ENCODE measurements around the gene MVP. TPM values are rescaled to one million over a fixed set of nuclear protein-coding genes. Genes with fewer than 3 reads are reported as not detected.

MVP gene
- total RNA-seq, 4 donors from 2014 or later, result 113 to 247 (median 177) TPM

DNA sequence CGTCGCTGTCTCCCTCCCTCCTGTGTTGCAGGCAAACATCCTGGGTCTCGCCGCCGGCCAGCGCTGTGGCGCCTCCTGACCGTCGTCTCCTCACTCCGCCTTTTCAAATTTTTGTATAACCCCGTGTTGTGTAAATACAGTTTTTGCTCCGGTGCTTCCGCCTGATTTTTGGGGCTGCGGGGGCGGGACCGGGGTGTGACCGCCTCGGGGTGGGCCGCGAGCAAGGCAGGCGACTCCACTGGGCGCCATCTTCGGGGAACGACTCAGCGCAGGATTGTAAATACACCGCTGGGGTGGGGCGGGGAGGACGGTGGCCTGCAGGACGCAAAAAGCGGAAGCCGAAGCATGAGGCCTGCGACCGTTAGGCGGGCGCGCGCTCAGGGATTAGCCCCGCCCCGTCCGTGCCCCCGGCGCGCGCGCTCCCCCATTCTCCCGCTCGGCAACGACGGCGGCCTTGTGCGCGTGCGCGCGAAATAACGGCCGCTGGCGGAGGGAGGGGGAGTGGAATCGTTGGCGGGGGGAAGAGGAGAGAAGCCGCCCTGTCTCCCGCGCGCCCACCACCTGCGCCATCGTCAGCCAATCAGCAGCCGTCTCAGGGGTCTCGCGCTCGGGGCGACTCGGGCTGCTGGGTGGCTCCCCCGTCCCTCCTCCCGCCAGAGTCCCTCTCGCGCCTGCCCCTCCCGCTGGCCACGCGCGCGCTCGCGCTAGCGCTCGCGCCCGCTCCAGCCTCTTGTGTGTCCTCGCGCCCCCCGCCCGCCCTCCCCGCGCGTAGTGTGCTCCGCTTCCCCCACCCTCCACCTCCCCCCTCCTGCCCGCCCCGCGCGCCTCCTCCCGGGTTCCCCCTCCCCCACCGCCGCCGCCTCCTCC is 14.8 kb upstream of the MVP start:
- peaks cover 0 to 47% (median 38%) of the 10 kb centered on the region in 4 donors for H3K4me1 ChIP-seq

DNA sequence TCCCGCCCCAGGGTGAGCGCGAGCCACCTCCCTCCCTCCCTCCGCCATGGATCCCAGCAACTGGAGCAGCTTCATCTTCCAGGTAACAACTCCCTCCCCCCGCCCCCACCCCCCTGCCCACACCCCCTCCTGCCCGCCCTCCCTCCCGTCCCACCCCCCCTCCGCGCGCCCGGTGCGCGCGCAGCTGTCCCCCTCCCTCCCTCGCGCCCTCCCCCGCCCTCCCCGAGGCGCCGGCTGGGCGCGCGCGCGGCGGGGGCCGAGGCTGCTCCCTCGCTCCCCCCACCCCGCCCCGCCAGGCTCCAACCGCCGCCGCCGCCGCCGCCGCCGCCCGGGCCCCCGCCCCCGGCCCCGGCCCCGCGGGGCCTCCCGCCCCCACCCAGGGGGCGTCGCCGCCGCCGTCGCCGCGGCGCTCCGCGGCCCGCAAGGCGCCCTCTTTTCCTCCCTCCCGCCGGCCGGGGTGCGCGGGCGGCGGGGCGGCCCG is 14.1 kb upstream of the MVP start, which contains the start of gene MAZ:
TSS of gene MAZ (plus strand) at position 431 of the 481 bp plus-strand sequence. CDS start 173 bp downstream, outside the sequence.
- TF ChIP-seq POLR2A (IDR thresholded peaks at IDR 0.05) (no peak), EP300 (IDR thresholded peaks at IDR 0.05) (no peak)
- TF ChIP-seq, protein P1, sequence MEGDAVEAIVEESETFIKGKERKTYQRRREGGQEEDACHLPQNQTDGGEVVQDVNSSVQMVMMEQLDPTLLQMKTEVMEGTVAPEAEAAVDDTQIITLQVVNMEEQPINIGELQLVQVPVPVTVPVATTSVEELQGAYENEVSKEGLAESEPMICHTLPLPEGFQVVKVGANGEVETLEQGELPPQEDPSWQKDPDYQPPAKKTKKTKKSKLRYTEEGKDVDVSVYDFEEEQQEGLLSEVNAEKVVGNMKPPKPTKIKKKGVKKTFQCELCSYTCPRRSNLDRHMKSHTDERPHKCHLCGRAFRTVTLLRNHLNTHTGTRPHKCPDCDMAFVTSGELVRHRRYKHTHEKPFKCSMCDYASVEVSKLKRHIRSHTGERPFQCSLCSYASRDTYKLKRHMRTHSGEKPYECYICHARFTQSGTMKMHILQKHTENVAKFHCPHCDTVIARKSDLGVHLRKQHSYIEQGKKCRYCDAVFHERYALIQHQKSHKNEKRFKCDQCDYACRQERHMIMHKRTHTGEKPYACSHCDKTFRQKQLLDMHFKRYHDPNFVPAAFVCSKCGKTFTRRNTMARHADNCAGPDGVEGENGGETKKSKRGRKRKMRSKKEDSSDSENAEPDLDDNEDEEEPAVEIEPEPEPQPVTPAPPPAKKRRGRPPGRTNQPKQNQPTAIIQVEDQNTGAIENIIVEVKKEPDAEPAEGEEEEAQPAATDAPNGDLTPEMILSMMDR (IDR thresholded peaks at IDR 0.05), result no peak
- Histone ChIP-seq H3K9me3 (no peaks in the 10 kb centered on the region), H3K27ac (peak within 1 kb of the TSS; percentile 94 to 99 (median 97)), H3K36me3 (peaks cover 0 to 27% (median 8%) of the 10 kb centered on the region in 3 donors), H3K27me3 (no peaks in the 10 kb centered on the region), H3K4me1 (peaks cover 0 to 53% (median 44%) of the 10 kb centered on the region in 4 donors), H3K4me3 (peak within 1 kb of the TSS; percentile 51 to 85 (median 76))
- WGBS, 2 donors, result no CpG with 5 or more reads among the region's 67 CpGs
- no peak for DNase-seq (ENCODE audit: low spot score in 2 of 2)

More for the DNA sequence above, 14.8 kb upstream of the MVP start:
- 0 to 1% methylated on average over 72 to 83 of the region's 103 CpGs for WGBS, 2 donors
- H3K36me3 ChIP-seq, result peaks cover 0 to 34% (median 8%) of the 10 kb centered on the region in 3 donors
- H3K9me3 ChIP-seq, result no peaks in the 10 kb centered on the region
- TF ChIP-seq, protein P1 (IDR thresholded peaks at IDR 0.05), result peak in 2 of 5 experiments; percentile 52 to 62
- TF ChIP-seq EP300 (IDR thresholded peaks at IDR 0.05) (peak; percentile 77 to 99), POLR2A (IDR thresholded peaks at IDR 0.05) (peak; percentile 55 to 89)
- DNase-seq (ENCODE audit: low spot score in 2 of 2), result peak; percentile 95 to 97
- peak overlapping the region; percentile 51 to 85 (median 76) for H3K4me3 ChIP-seq
- no peaks in the 10 kb centered on the region for H3K27me3 ChIP-seq
- H3K27ac ChIP-seq, result peak overlapping the region; percentile 88 to 99 (median 94)

- Histone ChIP-seq H3K27me3 (no peaks in the 10 kb centered on the region), H3K4me3 (peak overlapping the region; percentile 46 to 75 (median 57)), H3K27ac (peak overlapping the region; percentile 94 to 99 (median 94)), H3K9me3 (no peaks in the 10 kb centered on the region), H3K36me3 (peaks cover 0 to 21% (median 8%) of the 10 kb centered on the region in 3 donors), H3K4me1 (peaks cover 0 to 55% (median 44%) of the 10 kb centered on the region in 4 donors)
- TF ChIP-seq POLR2A (IDR thresholded peaks at IDR 0.05) (no peak), EP300 (IDR thresholded peaks at IDR 0.05) (no peak)
- TF ChIP-seq, protein P1 (IDR thresholded peaks at IDR 0.05), result no peak
- DNase-seq (ENCODE audit: low spot score in 2 of 2), result no peak
- 1% methylated on average over 35 to 41 of the region's 99 CpGs for WGBS, 2 donors
Measured at GRCh38 chr16:29806641-29807425, 13.4 kb upstream of the MVP start.

GRCh38 chr16:29807426-29808218 is 12.6 kb upstream of the MVP start:
- Histone ChIP-seq H3K27me3 (no peaks in the 10 kb centered on the region), H3K9me3 (no peaks in the 10 kb centered on the region), H3K36me3 (peaks cover 0 to 20% (median 8%) of the 10 kb centered on the region in 3 donors), H3K27ac (peak overlapping the region; percentile 94 to 99 (median 94)), H3K4me1 (peaks cover 0 to 62% (median 51%) of the 10 kb centered on the region in 4 donors), H3K4me3 (peak overlapping the region; percentile 46 to 75 (median 50))
- 5 to 7% methylated on average over 25 to 28 of the region's 69 CpGs for WGBS, 2 donors
- TF ChIP-seq, protein P1 (IDR thresholded peaks at IDR 0.05), result peak; percentile 36 to 76 (median 48)
- TF ChIP-seq EP300 (IDR thresholded peaks at IDR 0.05) (peak; percentile 55 to 97), POLR2A (IDR thresholded peaks at IDR 0.05) (peak in 1 of 2 donors; percentile 68)
- peak; percentile 79 to 82 for DNase-seq (ENCODE audit: low spot score in 2 of 2)

Data from tibial nerve (tissue), 4 donors.